GM21423 (cell line): Measurements from ENCODE around the gene NTN3.
A peak's percentile ranks its signal among the peaks of the same experiment; 100 is the strongest.
"Not testable (repeated sequence)": the region's sequence is repeated elsewhere in the genome, so short reads cannot be mapped to it uniquely, and the experiment has no call there.

Experiments
- ATAC-seq: cut with Tn5 transposase; IDR thresholded peaks from one replicate; pipeline ENCODE4 v1.9.1; 2021; ENCODE audit warnings: mild to moderate bottlenecking, moderate library complexity; ENCODE audit not compliant: unreplicated experiment

NTN3 gene

GRCh38 chr16:2471016-2471652, at the start of gene NTN3:
NTN3 (plus strand) TSS chr16:2471297; CDS start chr16:2471702, 405 bp downstream.
- no peak for ATAC-seq

DNA sequence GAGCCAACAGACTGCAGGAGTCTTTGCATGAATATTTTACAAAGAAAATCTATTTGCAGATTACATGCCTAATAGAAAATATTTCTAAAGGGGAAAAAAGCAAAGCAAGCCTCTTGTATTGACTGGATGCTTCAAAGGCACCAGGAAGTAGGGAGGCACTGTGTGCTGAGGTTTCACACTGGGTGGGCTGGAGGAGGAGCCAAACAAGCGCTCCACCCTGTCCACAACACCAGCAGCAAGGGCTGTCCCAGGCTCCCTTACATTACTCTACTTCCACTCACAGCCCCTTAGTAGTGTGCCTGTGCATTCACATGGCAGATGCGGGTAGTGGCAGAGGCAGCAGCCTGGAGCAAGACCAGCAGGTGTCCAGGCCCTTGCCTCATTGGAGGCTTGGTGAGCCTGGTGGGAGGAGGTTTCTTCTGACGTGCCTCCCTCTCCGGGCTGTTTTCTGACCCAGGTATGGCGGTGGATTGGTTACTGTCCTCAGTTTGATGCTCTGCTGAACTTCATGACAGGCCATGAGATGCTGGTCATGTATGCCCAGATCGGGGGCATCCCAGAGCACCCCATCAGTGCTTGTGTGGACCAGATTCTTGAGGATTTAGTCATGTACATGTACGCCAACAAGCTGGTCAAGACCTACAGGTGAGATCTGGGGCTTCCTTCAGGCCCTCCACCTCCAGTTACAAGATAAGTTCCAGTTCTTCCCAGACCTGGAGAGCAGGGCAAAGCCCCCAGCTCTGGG, 48.8 kb upstream of the NTN3 start:
- ATAC-seq: no peak

- ATAC-seq: no peak
Measured at GRCh38 chr16:2424061-2425007, 46.8 kb upstream of the NTN3 start.

DNA sequence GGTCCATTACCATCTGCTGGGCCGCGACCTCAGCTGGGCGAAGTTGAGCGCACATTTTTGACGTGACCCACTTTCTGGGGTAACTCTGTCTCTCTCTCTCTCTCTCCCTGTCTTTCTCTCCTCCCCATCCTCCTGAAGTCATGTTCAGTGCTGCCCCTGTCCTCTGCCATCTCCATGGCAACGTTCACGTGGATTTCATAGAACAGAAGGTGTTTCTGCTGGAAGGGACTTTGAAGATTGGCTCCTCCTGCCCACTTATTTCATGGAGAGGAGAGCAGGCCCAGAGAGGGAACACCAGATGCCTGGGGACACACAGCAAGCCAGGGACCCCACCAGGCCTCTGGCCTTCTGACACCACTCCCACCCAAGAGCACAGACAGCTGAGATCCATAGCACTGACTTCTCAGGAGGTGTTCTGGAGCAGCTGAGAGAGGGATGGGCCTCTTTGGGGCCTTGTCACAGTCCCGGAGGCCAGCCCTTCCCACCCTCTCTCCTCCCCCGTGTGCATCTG, 46.0 kb upstream of the NTN3 start:
- ATAC-seq: no peak

DNA sequence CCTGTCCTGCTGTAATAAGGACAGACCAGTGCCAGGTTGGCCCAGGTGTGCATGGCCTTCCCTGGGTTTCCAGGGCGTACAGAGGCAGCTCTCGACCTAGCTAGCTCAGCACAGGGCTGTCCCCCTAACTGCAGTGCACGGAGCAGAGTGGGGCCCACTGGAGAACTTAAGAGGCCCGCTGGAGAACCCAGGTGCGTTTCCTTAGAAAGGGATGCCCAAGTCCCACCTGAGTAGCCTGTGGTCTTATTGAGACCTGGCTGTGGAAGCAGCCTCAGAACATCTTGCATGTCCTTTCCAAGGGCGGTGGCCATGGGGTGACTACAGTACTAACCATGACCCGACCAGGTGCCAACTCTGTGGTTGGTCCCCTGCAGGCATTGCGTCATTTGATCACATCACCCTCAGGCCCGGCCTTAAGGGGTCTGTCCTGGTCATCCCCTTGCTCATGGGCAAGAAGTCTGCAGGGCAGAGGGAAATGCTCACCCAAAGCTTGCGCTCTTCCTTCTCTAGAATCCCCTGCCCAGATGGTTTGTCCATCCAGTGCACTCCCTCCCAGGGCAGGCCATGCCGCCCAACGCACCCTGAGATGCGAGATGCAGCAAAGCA, 45.2 kb upstream of the NTN3 start:
- ATAC-seq: no peak

- ATAC-seq: no peak
Measured at GRCh38 chr16:2426941-2427361, 44.1 kb upstream of the NTN3 start.

GRCh38 chr16:2427526-2427925, 43.6 kb upstream of the NTN3 start:
- ATAC-seq: no peak

DNA sequence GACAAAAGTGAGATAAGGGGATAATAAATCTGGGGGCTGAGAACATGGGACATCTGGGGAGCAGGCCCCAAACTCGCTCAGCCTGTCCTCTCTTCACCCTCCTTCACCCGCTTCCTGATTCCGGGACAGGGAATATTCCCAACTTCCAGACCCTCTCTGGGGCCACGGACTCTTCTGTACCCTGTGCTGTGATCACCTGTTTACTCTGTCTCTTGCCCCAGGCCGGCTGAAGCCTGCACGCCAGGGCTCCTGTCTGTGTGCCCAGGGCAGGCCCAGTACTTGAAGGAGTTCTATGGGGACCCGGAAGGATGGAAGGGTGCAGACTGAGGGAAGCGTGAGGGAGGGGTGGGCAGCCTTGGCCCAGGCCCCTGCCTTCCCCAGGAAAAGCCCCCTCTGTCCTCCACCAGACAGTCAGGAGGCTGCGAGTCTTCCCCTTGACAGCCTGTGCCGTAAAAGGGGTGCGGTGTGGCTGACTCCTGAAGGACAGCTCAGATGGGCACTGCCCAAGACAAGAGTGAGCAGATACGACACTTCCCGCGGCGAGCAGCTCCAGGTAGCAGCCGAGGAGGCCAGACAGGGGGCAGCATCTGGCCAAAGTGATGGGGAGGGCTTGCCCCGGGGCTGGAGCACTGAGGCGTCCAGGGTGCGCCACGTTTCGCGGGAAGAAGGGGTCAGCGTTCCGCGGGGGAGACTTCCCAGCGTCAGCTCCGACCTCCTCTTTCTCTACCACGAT, 42.9 kb upstream of the NTN3 start:
- peak; percentile 7 for ATAC-seq

DNA sequence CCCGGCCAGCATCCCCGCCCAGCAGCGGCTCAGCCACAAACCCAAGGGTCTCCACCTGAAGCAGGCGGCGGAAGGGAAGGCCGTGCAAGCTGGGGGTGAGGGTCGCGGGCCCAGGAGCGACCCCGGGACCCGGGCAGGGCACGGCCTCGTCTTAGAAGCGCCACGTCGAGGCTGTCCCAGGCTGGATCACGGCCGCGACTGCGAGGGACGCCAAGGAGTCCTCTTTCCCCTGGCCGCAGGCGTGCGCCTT, 42.4 kb upstream of the NTN3 start:
- peak; percentile 27 for ATAC-seq

DNA sequence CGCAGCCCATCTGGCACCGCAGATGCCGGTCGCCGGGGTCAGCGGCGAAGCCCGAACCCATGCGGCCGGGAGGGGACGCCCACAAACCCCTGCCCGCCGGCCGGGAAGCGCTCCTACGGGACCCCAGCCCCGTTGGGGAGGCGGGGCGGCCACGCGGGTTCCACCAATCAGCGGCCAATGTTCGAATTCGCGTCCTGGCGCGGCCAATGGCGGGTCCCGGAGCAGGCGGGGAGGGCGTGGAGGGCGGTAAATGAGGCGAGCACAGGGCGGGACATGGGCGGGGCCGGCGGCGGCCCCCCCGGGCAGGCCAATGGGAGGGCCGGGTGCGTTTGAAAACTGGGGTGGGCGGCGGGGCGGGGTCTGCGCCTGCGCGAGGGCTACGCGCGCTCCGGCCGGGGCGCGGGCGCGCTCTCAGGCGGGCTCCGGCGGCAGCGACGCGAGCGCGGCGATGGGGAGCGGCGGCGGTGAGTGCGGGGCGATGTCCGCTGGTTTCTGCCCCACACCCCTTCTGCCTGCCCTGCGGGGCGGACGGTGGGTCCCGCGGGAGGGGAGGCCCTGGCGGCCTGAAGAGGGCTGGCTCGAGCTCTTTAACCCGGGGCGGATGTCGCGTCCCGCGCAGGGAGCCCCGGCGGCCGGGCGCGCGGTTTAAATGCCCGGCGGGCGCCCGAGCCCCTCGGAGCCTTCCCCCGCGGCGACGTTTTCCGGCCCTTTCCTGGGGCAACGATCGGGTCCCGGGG, 41.9 kb upstream of the NTN3 start, which contains the start of gene CCNF:
CCNF (plus strand) TSS at position 414 of the 737 bp plus-strand sequence; CDS start at position 449, 35 bp downstream.
- ATAC-seq: peak; percentile 83

DNA sequence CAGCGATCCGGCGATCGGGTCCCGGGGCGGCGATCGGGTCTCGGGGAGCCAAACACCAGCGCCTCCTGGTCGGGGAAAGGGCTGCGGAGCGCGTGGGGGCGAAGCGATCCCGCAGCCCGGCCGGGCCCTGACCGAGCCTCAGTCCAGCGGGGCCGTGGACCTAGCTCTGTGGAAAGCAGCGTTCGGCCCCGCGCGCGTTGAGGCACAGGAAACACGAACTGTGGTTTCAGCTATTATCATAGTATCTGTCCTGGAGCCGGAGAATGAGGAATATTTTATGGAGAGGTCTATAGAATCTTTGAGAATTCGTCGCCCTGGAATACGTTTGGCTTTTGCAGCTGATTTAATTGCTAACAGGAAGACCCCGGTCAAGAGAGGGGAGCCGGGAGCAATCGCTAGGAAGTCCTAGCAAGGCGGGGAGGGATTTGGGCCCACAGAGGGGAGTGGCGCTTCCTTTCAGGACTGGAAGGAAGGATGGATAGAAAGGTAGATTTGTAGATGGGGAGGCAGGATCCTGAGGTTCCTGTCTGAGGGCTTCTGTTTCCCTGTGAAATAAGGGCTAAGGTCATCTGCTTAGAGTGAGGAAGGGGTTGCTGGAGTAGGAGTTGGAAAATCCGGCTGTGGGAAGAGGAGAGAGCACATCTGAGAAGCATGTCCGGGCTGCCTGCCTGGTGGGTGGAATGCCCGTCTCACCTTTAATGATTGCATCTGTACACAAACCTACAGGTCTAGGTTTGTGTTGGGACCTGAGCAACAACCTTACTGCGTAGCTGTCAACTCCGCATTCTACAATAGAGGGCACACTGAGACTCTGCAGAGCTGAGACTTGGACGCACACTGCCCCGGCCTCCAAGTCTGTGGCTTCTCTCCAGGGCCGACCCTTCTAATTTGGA, 41.1 kb upstream of the NTN3 start:
- ATAC-seq: peak; percentile 5

GRCh38 chr16:2432286-2432685, 38.8 kb upstream of the NTN3 start:
- no peak for ATAC-seq

DNA sequence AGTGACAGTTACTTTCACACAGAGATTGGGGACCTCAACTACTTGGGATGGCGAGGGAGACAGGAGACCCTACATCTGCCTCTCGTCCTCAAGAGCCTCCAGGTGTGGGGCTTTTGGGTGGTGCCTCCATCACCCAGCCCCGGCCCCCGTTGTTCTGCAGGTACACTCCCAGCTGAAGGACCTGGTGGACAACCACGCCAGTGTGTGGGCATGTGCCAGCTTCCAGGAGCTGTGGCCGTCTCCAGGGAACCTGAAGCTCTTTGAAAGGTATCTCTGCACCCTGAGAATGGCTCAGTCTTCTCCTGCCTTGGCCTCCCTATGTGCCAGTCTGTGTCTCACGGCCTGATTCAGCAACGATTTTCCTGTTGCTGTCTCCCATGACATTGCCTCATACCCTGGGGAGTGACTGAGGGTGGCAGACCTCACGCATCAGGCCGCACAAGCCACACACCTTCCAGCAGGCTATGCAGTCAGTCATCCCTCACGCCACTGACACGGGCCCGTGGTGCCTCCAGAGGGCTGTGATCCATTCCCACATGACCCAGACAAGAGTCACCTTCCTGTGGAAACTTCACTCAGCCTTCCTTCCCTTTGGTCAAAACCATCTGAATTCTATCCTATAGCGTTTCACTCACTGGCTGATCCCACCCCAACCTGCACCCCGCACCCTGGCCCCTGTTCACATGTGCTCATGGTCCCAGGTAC, 38.1 kb upstream of the NTN3 start:
- ATAC-seq: no peak

GRCh38 chr16:2435236-2435635, 35.9 kb upstream of the NTN3 start:
- ATAC-seq: not testable (repeated sequence)

DNA sequence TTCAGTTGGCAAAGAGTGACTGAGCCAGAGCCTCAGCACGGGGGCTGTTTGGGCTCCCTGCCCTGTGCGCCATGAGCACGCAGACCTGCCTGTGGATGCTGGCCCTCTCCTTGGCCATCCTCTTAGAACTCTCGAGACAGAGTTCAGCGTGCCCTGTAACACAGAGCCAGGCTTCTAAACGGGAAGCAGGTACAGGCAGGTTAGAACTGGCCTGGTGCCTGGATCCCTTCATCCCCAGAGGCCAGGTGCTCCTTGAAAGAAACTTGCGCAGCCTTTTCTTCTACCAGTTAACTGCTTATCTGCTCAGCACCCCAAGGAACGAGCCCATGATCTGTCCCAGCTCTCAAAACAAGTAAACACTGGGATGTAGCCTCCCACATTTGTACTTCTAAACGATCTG, 35.0 kb upstream of the NTN3 start:
- ATAC-seq: no peak

DNA sequence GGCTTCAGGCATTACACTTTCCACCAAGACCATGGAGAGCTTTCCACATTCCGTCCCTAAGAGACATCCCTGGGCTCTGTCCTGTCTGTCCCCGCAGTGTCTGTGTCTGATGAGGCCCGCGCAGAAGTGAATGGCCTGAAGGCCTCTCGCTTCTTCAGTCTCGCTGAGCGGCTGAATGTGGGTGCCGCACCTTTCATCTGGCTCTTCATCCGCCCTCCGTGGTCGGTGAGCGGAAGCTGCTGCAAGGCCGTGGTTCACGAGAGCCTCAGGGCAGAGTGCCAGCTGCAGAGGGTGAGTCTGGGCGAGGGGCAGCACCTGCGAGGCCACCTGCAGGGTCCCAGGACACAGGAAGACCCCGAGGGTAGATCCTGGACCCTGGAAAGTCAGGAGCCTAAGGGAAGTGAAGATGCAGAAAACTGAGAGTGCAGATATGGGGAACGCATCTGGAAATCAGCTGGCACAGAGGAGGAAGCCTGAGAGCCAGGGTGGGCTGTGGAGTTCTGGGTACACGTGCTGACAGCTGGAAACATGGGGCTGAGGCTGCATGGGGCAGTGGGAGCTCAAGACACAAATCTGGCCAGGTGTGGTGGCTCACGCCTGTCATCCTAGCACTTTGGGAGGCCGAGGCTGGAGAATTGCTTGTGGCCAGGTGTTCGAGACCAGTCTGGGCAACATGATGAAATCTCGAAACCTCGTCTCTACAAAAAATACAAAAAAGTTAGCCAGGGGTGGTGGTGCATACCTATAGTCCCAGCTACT, 33.9 kb upstream of the NTN3 start:
- no peak for ATAC-seq

DNA sequence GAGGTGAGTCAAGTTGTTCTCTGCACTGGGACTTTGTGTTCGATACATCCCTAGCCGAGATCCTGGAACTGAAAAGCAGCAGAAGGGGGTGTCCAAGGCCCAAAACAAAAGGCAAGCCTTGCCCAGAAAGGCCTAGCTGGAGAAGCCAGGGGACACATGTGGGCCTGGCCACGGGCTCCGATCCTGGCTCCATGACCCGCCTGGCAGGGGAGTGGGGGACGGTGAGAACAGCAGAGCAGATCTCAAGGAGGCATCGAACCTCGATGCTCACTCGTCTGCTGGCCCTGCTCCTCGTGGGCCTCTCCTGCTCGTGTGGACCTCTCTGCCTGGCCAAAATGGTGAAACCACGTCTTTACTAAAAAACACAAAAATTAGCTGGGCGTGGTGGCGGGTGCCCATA, 33.0 kb upstream of the NTN3 start:
- ATAC-seq: no peak
